Transverse colon (tissue), 4 donors: ENCODE measurements around the gene JOSD1. TPM values are rescaled to one million over a fixed set of nuclear protein-coding genes. Genes with fewer than 3 reads are reported as not detected.
A peak's percentile ranks its signal among the peaks of the same experiment; 100 is the strongest.

Source experiments
- DNase-seq: peaks from one replicate; pipeline ENCODE4 v3.0.0-alpha.2; 2019
- H3K27ac ChIP-seq, 4 donors: fragments of 200-600 bp; sonication (generic); 2 replicates each; pipeline ENCODE4 v1.5.1; 2016 to 2018; ENCODE audit warnings: inconsistent platforms in 4 of 4
- H3K27me3 ChIP-seq: fragments of 200-600 bp; sonication (generic); 2 replicates; pipeline ENCODE4 v1.5.1; 2017; ENCODE audit warnings: inconsistent platforms
- H3K36me3 ChIP-seq, 4 donors: fragments of 200-600 bp; sonication (generic); 2 replicates each; pipeline ENCODE4 v1.5.1; 2017 to 2019; ENCODE audit warnings: inconsistent platforms in 4 of 4
- H3K4me1 ChIP-seq, 4 donors: fragments of 200-600 bp; sonication (generic); 2 replicates each; pipeline ENCODE4 v1.5.1; 2017 to 2020; ENCODE audit warnings: inconsistent platforms in 4 of 4
- H3K4me3 ChIP-seq, 4 donors: fragments of 200-600 bp; sonication (generic); 1 replicate in 1 of 4; 2 replicates in 3 of 4; pipeline versions ENCODE4 v1.5.1 to v1.6.1; 2017 to 2019; ENCODE audit warnings: inconsistent platforms in 4 of 4
- H3K9me3 ChIP-seq, 2 donors: fragments of 200-600 bp; sonication (generic); 2 replicates each; pipeline ENCODE4 v1.5.1; 2017 to 2019; ENCODE audit warnings: inconsistent platforms in 2 of 2
- CTCF ChIP-seq, 5 experiments: fragments of 200-600 bp in 3 of 5; fragments of 450-650 bp in 2 of 5; sonication (generic) in 3 of 5; IDR thresholded peaks; 1 replicate in 2 of 5; 2 replicates in 3 of 5; pipeline ENCODE4 v1.5.1; 2016 to 2017; ENCODE audit warnings: antibody characterized with exemption in 5 of 5, inconsistent platforms in 3 of 5, mild to moderate bottlenecking in 2 of 5, moderate library complexity in 1 of 5
- EP300 ChIP-seq: sonication (generic); formaldehyde crosslinking; IDR thresholded peaks from one replicate; pipeline ENCODE4 v1.6.1; 2017; ENCODE audit warnings: antibody characterized with exemption, low read depth
- POLR2A ChIP-seq: fragments of 450-650 bp; IDR thresholded peaks from one replicate; pipeline ENCODE4 v1.6.1; 2016; ENCODE audit warnings: antibody characterized with exemption, mild to moderate bottlenecking, moderate library complexity
- POLR2AphosphoS5 ChIP-seq, 3 donors: sonication (generic); formaldehyde crosslinking; IDR thresholded peaks; one replicate each; pipeline ENCODE4 v1.6.1; 2016; ENCODE audit warnings: antibody characterized with exemption in 3 of 3
- WGBS, 2 donors: methylation state at CpG; one replicate each; pipeline ENCODE4 v1.1.5; 2018; ENCODE audit warnings: low coverage in 1 of 2; 5-methylcytosine and 5-hydroxymethylcytosine counted together
- in situ Hi-C, 4 donors: fragments of 200-750 bp; cut with MboI; loops; one replicate each; pipeline versions ENCODE4 v1.15.0 to v1.15.1; 2017; ENCODE audit warnings: low sequenced_read_pairs in 3 of 4, low pct_ligation_motif_present in 1 of 4, low pct_unique_long_range_greater_than_20kb in 1 of 4
- intact Hi-C: fragments of 100-400 bp; cut with DNase I; formaldehyde crosslinking; loops from one replicate; pipeline ENCODE4 v1.15.1; 2023; ENCODE audit warnings: low total_unique reads
- total RNA-seq, 4 donors: library from RNA; depleted of rRNA; stranded (reverse); fragments of >200 nt; gene quantifications; one replicate each; pipeline ENCODE4 v1.1.0, GENCODE V29; 2016

The JOSD1 gene
- total RNA-seq, 4 donors from 2014 or later: 34.6 to 189 (median 138) TPM

DNA sequence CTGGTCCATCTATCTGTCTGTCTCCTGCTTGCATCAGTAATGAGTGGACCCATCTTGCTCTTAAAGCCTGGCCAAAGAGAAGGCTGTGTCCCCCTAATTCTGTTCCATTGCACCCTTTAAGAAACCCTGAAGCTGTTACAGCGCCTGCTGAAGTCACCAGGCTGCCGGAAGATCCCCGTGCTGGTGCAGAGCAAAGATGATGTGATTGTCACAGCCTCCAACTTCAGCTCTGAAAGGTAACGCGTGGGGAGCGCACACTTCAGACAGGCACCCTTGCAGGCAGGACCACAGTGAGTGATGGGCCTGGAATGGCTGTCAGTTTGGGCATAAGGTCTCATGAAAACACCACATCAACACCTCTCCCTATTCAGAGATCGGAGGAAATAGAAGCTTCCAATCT, 23.4 kb upstream of the JOSD1 start:
- WGBS, 2 donors: 99 to 100% methylated on average over 3 to 7 of the region's 7 CpGs
- no peaks in the 10 kb centered on the region for H3K9me3 ChIP-seq
- no peak for DNase-seq

DNA sequence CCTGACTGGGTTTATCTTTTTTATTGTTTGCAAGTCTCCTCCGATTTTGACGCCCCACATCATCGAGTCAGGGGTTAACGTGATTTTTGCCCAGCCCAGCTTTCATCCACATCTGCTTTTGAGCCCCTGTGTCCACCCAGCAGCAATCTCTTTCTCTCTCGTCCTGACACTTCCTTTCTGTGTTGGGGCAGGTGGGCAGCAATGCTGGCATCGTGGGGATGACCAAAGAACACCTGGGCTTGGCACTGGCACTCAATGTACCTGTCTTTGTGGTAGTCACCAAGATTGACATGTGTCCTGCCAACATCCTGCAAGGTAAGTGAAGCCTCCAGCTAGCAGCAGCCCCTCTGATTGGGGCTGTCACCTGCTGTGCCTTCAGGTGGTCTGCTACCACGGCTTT, 20.8 kb upstream of the JOSD1 start:
- Histone ChIP-seq H3K36me3 (peaks cover 0 to 64% (median 20%) of the 10 kb centered on the region in 4 donors), H3K27me3 (no peaks in the 10 kb centered on the region), H3K9me3 (no peaks in the 10 kb centered on the region), H3K4me3 (no peak overlapping the region), H3K4me1 (peaks cover 0 to 13% (median 7%) of the 10 kb centered on the region in 4 donors), H3K27ac (no peak overlapping the region)
- intact Hi-C loops (no loop called here), in situ Hi-C loops (no loop called here)
- peak; percentile 2 for DNase-seq
- no peak for TF ChIP-seq POLR2A
- TF ChIP-seq CTCF (IDR thresholded peaks at IDR 0.05): no peak
- TF ChIP-seq EP300: no peak
- no peak for TF ChIP-seq POLR2AphosphoS5 (IDR thresholded peaks at IDR 0.05)
- WGBS, 2 donors: 88% methylated on average over 7 of the region's 7 CpGs; no CpG with 5 or more reads in 1 of the 2 donors

More for the DNA sequence above, 23.4 kb upstream of the JOSD1 start:
- Histone ChIP-seq H3K27ac (no peak overlapping the region), H3K4me1 (peaks cover 0 to under 1% (median 0%) of the 10 kb centered on the region in 4 donors), H3K4me3 (no peak overlapping the region), H3K27me3 (no peaks in the 10 kb centered on the region), H3K36me3 (peaks cover 0 to 78% (median 34%) of the 10 kb centered on the region in 4 donors)
- in situ Hi-C loops (no loop called here), intact Hi-C loops (no loop called here)
- TF ChIP-seq POLR2AphosphoS5 (IDR thresholded peaks at IDR 0.05) (no peak), POLR2A (no peak), EP300 (no peak), CTCF (IDR thresholded peaks at IDR 0.05) (no peak)

- DNase-seq: no peak
- intact Hi-C loops: no loop called here
- Histone ChIP-seq H3K4me1 (peaks cover 0 to 13% (median 7%) of the 10 kb centered on the region in 4 donors), H3K9me3 (no peaks in the 10 kb centered on the region), H3K36me3 (peaks cover 0 to 62% (median 17%) of the 10 kb centered on the region in 4 donors), H3K27me3 (no peaks in the 10 kb centered on the region), H3K27ac (no peak overlapping the region), H3K4me3 (no peak overlapping the region)
- TF ChIP-seq CTCF (IDR thresholded peaks at IDR 0.05) (no peak), EP300 (no peak), POLR2AphosphoS5 (IDR thresholded peaks at IDR 0.05) (no peak), POLR2A (no peak)
- WGBS, 2 donors: 88 to 96% methylated on average over 2 to 3 of the region's 3 CpGs
- in situ Hi-C loops: no loop called here
These were observed 19.6 kb upstream of the JOSD1 start for GRCh38 chr22:38720350-38720749.

GRCh38 chr22:38719196-38719595, 18.5 kb upstream of the JOSD1 start:
- Histone ChIP-seq H3K36me3 (peaks cover 0 to 50% (median 16%) of the 10 kb centered on the region in 4 donors), H3K9me3 (no peaks in the 10 kb centered on the region), H3K4me1 (peaks cover 0 to 13% (median 7%) of the 10 kb centered on the region in 4 donors), H3K4me3 (no peak overlapping the region), H3K27me3 (no peaks in the 10 kb centered on the region), H3K27ac (peak overlapping the region in 3 of 4 donors; percentile 59 to 67 (median 63))
- intact Hi-C loops: no loop called here
- DNase-seq: peak; percentile 4
- TF ChIP-seq CTCF (IDR thresholded peaks at IDR 0.05) (no peak), POLR2A (no peak), POLR2AphosphoS5 (IDR thresholded peaks at IDR 0.05) (no peak), EP300 (no peak)
- WGBS, 2 donors: 94% methylated on average over 6 of the region's 6 CpGs; no CpG with 5 or more reads in 1 of the 2 donors
- in situ Hi-C loops: no loop called here
